K562 (cell line): ENCODE data around the gene MYADML2. TPM values are rescaled to one million over a fixed set of nuclear protein-coding genes. Genes with fewer than 3 reads are reported as not detected.
A peak's percentile ranks its signal among the peaks of the same experiment; 100 is the strongest.

Experiments used
- ATF1 ChIP-seq, 2 experiments: fragments of 450-650 bp in 1 of 2; IDR thresholded peaks; 2 replicates each; pipeline ENCODE4 v1.6.1; 2016; ENCODE audit warnings: missing compliant biosample characterization in 1 of 2, missing genetic modification characterization in 1 of 2
- ATF3 ChIP-seq, 2 experiments: fragments of 450-650 bp in 1 of 2; sonication (generic) in 1 of 2; formaldehyde crosslinking in 1 of 2; IDR thresholded peaks in 1 of 2; conservative IDR thresholded peaks in 1 of 2; 2 replicates each; pipeline versions ENCODE4 v1.6.1 to v1.8.1; 2016 to 2023; ENCODE audit warnings: mild to moderate bottlenecking in 2 of 2, moderate library complexity in 2 of 2, inconsistent platforms in 1 of 2, missing genetic modification reagents in 1 of 2
- ATF6 ChIP-seq: sonication (generic); formaldehyde crosslinking; IDR thresholded peaks from 2 replicates; pipeline ENCODE4 v1.4.0; 2020; ENCODE audit warnings: mild to moderate bottlenecking, missing genetic modification reagents
- CHAMP1 ChIP-seq: fragments of 450-650 bp; IDR thresholded peaks from 2 replicates; pipeline ENCODE4 v1.6.1; 2016; ENCODE audit warnings: mild to moderate bottlenecking
- CHD2 ChIP-seq: IDR thresholded peaks from 2 replicates; pipeline ENCODE4 v1.6.1; 2011; ENCODE audit warnings: low read depth, low read length
- CTCF ChIP-seq, 3 experiments: IDR thresholded peaks in 2 of 3; conservative IDR thresholded peaks in 1 of 3; 2 replicates each; pipeline ENCODE4 v1.5.1; 2011 to 2012; ENCODE audit warnings: low read length in 3 of 3, mild to moderate bottlenecking in 3 of 3, control low read depth in 2 of 3, improper control_type of control experiment in 1 of 3, inconsistent platforms in 1 of 3, low read depth in 1 of 3, mixed read lengths in 1 of 3, moderate library complexity in 1 of 3; ENCODE audit not compliant: insufficient read depth in 2 of 3
- CXXC5 ChIP-seq: fragments of 250-450 bp; sonication (Bioruptor Pico); IDR thresholded peaks from 2 replicates; pipeline ENCODE4 v1.8.0; 2022; ENCODE audit warnings: inconsistent platforms, mild to moderate bottlenecking, moderate library complexity
- GATAD2A ChIP-seq: fragments of 450-650 bp; IDR thresholded peaks from 2 replicates; pipeline ENCODE4 v1.6.1; 2017
- IFI16 ChIP-seq: fragments of 250-450 bp; sonication (Bioruptor Pico); IDR thresholded peaks from 2 replicates; pipeline ENCODE4 v2.1.2; 2022; ENCODE audit warnings: mild to moderate bottlenecking, inconsistent platforms
- MXI1 ChIP-seq: IDR thresholded peaks from 2 replicates; pipeline ENCODE4 v1.6.1; 2011; ENCODE audit warnings: low read depth, mild to moderate bottlenecking, improper control_type of control experiment, low read length
- POLR2B ChIP-seq: fragments of 450-650 bp; IDR thresholded peaks from 2 replicates; pipeline ENCODE4 v1.6.1; 2018; ENCODE audit warnings: low read depth; ENCODE audit not compliant: partially characterized antibody
- SMAD1 ChIP-seq: fragments of 150-350 bp; IDR thresholded peaks from 2 replicates; pipeline ENCODE4 v1.6.1; 2014; ENCODE audit warnings: low read length, low read depth; ENCODE audit not compliant: partially characterized antibody
- SREBF1 ChIP-seq: fragments of 150-350 bp; IDR thresholded peaks from 2 replicates; pipeline ENCODE4 v1.6.1; 2014; ENCODE audit warnings: antibody characterized with exemption, low read depth, low read length, borderline replicate concordance
- ZBTB5 ChIP-seq: fragments of 450-650 bp; IDR thresholded peaks from 2 replicates; pipeline ENCODE4 v1.6.1; 2017; ENCODE audit warnings: antibody characterized with exemption
- ZNF511 ChIP-seq: sonication (generic); formaldehyde crosslinking; IDR thresholded peaks from 2 replicates; pipeline ENCODE4 v1.8.0; 2022; ENCODE audit warnings: mild to moderate bottlenecking, missing genetic modification reagents
- ZNF644 ChIP-seq: fragments of 200-800 bp; sonication (Bioruptor generic); IDR thresholded peaks from 2 replicates; pipeline ENCODE4 v1.6.1; 2016; ENCODE audit warnings: low read depth, missing genetic modification characterization, missing compliant biosample characterization
- polyA plus RNA-seq, 8 experiments: library from polyadenylated mRNA; depleted of rRNA in 4 of 8; stranded (reverse) in 5 of 8; unstranded in 3 of 8; fragments of >200 nt; fragmentation: Nextera tagmentation in 2 of 8; fragmentation: Illumina TruSeq in 1 of 8; extraction: Ambion mirVana in 2 of 8; extraction: Trizol in 1 of 8; gene quantifications; 2 replicates each; pipeline versions ENCODE4 v1.2.1 to v1.2.3, GENCODE V29; 2011 to 2014; ENCODE audit warnings: inconsistent platforms in 1 of 8, missing spikeins in 1 of 8
- total RNA-seq, 7 experiments: library from RNA; depleted of rRNA in 6 of 7; stranded (reverse); fragments of >200 nt in 6 of 7; fragmentation: Illumina TruSeq in 2 of 7; extraction: Trizol in 2 of 7; gene quantifications; 2 replicates each; pipeline versions ENCODE4 v1.2.1 to v1.2.3, GENCODE V29; 2011 to 2021; ENCODE audit warnings: low replicate concordance in 1 of 7

The MYADML2 gene
- total and polyA plus RNA-seq, 9 of the 15 experiments (the other 6 are each of a cell fraction or from before 2014, with no cell fraction given): not detected

GRCh38 chr17:81912441-81913309 lies 34.4 kb downstream of the MYADML2 start (continued):
- TF ChIP-seq ATF3 (IDR thresholded peaks at IDR 0.05) (peak; percentile 93), ATF3 (CRISPR knock-in tag; conservative IDR thresholded peaks at IDR 0.05) (peak; percentile 78; the same call in 1 of the 2 replicates), CTCF (IDR thresholded peaks at IDR 0.05 in 2 of 3, conservative IDR thresholded peaks at IDR 0.05 in 1 of 3; ENCODE audit: insufficient read depth in 2 of 3, low read depth in 1 of 3, low read length in 3 of 3) (peak; percentile 51 to 63 (median 62)), GATAD2A (0 out of 2 replicates have a peak, but pooled peaks have one; percentile 51), SMAD1 (no peak), SREBF1 (no peak), ATF6 (CRISPR knock-in tag) (peak; percentile 55; the same call in 1 of the 2 replicates), MXI1 (no peak), CXXC5 (peak; percentile 64), ZNF644 (tag) (no peak), ZBTB5 (no peak), IFI16 (no peak), ZNF511 (CRISPR knock-in tag) (no peak), ATF1 (CRISPR knock-in tag; IDR thresholded peaks at IDR 0.05) (no peak), ATF1 (tag; IDR thresholded peaks at IDR 0.05) (no peak), CHD2 (no peak), POLR2B (no peak), CHAMP1 (no peak)
